RPMI8226 (cell line): ENCODE measurements around the gene MAP3K5.

Experiments used
- DNase-seq: peaks from one replicate; pipeline ENCODE4 v3.0.0-alpha.2; 2015

MAP3K5 gene

DNA sequence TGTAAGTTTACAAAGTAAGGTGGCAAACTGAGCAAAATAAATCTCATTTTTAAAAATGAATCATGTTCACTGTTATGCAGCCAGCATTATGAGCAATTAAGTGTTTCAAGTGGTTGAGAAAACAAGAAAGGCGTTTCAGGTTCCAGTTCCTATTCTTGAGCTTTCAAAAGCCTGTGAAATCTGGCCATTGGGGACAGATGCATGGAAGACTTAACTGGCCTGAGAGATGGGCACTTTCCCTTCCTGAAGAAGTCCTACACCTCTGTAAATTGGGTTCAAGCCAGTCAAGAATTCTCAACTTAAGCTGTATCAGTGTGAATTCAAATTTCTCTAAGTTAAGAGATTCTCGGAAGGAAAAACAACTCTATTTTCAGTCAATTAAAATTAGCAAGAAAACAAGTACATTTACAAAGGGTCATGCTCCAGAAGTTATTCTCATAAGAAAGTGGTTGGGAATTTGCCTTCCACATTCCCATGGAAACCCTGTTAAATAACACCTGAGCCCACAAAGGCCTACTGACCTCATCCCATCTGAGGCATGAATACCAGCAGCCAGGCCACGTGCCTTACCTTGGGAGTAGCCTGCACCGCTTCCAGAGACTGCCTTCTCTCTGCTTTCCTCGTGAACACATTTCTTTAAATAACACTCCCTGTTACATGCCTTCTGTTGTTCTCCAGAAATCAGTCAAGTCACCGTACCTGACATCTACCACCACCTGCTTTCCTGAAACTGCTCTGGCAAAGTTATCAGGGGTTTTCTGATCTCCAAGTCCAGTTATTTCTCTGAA lies 19.4 kb downstream of the MAP3K5 start:
- DNase-seq: peak; percentile 58

DNA sequence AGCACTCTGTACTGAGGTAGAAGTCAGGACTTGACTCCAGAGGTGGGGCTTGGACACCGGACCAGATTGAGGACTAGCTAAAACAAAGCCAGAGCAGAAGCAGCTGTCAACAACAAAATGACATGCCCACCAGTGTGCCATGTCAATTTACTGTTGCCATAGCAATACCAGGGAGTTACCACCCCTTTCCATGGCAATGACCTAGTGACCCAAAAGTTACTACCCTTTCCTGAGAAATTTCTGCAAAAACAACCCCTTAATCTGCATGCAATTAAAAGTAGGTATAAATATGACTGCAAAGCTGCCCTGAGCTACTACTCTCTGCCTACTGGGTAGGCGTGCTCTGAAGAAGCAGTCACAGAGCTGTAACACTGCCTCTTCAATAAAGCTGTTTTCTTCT lies 21.0 kb downstream of the MAP3K5 start:
- no peak for DNase-seq

DNA sequence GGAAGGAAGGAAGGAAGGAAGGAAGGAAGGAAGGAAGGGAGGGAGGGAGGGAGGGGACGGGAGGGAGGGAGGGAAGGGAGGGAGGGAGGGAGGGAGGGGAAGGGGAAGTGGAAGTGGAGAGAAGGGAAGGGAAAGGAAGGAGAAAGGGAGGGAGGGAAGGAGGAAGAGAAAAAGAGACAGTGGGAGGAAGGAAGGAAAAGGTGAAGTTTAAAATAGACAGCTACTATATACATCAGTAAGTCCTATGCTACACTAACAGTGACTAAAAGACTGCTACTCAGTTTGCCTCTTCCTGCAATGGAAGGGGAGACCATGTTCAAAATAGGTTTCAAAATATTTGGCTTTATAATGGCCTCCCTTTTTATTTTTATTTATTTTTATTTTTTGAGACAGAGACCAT lies 22.5 kb downstream of the MAP3K5 start:
- no peak for DNase-seq

DNA sequence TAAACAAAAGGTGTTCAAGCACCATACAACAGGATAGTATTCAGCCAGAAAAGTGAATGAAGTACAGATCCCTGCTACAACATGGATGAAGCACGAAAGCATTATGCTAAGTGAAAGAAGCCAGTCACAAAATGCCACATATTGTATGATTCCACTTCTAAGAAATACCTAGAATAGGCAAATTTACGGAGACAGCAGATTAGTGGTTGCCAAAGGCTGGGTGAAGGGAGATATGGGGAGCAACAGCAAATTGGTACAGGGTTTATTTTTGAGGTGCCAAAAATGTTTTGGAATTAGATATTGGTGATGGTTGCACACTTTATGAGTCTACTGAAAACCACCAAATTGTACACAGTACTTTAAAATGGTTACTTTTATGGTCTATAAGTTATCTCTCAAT lies 23.2 kb downstream of the MAP3K5 start:
- DNase-seq: no peak

DNA sequence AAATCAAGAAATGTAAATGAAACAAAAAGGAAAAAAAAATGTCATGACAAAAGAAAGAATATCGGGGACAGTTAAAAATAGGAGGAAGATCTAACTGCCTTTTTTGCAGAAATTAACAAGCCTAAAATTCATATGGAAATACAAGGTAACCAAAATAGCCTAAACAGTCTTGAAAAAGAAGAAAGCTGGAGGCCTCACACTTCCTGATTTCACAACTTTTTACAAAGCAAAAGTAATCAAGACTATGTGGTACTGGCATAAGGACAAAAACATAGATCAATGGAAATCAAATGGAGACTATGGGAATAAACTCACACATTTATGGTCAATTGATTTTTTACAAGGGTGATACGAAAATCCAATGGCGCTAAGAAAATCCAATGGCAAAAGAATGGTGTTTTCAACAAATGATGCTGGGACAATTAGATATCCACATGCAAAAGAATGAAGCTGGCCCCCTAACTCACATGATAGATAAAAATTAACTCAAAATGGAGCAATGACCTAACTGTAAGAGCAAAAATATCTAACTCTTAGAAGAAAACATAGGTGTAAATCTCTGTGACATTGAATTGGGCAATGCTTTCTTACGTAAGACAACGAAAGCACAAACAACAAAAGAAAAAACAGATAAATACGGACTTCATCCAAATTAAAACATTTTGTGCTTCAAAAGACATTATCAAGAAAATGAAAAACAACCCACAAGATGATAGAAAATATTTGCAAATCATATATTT lies 24.5 kb downstream of the MAP3K5 start:
- DNase-seq: no peak

DNA sequence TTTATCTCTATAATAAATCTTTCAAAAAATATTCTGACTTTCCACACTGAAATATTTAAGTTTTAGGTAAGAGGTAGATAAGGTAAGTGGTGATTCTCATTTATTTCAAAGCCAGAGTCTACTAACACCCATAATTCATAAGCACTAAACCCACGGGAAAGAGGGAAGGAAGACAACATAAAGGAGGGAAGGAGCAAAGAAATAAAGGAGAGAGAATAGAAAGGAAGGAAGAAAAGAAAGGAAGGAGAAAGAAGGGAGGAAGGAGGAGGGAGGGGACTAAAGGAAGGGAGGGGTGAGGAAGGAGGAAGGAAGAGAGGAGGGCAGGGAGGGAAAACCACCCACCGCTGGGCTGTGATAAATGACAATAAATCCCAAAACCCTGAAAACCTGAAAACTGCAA lies 25.2 kb downstream of the MAP3K5 start:
- no peak for DNase-seq

DNA sequence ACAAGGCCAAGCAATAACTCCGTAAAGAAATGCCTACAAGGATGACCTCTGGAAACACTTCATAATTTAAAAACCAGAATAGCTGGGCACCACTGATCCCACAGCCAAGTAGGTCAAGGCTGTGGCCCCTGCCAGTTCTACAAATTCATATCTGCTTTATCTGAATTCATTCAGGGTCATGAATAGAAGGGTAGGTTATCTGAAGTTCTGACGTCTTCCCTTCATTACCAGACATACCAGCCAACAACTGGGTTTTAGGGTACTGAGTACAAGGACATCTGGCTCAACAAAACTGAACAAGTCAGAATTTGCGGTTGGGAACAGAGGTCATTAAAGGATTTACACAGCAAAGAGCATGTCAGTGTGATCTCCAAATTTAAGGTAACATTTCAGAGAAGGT lies 26.0 kb downstream of the MAP3K5 start:
- DNase-seq: no peak

DNA sequence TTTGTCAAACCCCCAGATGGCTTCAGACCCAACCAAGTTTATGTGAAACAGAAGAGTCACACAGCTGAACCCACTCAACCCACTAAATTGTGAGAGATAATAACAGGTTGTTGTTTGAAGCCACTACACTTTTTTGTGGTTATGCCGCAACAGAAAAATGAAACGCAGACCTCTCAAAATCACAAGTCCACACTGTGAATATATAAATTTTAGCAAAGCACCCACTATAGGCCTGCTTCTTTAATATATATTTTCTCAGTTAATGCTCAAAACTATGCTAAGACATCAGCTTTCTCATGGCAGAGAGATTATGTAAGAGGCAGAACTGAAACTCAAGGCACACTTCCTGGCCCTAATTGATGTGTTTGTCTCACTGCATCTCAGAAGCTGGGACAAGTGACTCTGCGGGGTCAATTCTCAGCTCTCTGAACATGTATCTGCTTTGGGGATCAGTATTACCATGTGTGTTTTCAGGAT lies 27.7 kb downstream of the MAP3K5 start:
- DNase-seq: peak; percentile 59

DNA sequence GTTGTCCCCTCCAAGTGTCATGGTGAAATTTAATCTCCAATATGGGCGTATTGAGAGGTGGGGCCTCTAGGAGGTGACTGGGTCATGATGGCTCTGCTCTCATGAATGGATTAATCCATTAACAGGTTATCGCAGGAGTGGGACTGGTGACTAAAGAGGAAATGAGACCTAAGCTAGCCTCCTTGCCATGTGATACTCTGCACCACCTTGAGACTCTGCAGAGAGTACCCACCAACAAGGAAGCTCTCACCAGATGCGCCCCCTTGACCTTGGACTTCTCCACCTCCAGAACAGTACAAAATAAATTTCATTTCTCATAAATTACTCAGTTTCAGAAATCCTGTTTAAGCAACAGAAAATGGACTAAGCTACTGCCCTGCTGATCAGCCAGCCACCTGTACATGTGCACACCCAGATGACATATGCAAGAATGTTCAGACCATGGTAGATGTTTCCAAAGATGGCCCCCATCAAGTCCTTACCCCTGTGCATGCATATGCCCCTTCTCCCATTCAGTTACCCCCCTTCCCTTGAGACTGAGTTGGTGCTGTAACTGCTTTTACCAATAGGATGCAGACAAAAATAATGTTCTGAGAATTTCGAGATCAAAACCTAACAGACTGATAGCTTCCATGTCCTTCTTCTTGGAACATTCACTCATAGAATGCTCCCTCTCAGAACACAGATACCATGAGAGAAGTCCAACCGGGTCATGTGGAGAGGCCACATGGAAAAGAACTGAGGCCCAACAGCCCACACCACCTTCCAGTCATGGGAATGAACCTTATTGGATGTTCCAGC lies 28.4 kb downstream of the MAP3K5 start:
- peak; percentile 67 for DNase-seq

DNA sequence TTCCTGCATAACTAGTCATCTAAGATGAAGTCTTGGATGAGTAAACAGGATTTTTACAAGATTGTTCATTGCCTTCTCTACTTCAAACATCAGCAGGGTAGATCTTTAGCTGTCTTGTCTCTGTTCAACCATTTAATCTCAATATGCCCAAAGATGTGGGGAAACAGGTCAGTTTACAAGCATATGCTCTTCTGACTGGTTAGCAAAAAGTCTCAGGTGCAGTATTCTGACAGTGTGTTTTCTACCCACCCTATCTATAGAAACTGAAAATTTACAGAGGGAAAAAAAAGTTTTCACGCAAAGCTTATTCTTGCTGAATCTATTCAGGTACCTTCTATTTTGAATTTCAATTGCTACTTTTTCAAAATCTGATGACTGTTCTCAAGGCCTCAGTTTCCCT lies 29.0 kb downstream of the MAP3K5 start:
- peak; percentile 21 for DNase-seq

DNA sequence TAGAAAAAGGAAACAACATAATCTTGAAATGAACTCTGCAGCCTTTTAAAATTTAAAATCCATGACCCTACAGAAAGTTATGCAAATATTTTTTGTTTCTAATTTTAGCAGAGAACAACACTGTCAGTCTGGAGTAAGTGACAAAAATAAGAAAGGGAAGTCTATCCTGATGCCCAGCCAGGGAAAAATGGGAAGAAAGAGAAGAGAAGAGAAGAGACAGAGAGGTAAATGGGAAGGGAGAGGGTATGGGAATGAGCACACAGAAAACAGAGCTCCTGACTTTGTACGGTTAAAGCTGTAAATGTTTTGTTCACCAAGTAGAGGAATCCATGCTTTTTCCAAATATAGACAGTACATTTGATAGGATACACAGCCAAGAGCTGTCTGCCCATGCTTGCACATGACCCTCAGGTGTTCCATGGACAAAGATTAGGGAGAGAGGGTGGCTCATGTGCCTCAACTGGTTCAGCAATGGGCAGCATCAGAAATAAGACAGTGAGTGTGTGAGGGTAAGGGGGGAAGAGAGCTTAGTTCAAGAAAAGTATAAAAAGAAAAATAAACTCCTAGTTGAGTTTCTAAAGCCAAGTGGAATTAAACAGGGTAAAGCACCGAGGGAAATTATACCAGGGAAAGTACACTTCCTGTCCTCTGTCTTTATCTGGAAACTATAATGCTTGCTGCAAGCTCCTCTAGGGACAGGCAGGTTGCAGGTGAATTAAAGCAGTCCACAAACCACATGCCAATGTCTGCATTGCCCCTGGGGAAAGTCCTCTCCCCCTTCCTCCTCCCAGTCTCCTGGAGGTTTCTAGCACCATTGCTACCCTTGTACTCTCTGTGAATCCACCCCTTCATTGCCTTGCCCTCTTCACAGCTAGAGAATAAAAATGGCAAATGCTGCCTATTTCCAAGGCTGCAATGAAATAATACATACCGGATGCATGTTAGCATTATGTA lies 30.0 kb downstream of the MAP3K5 start:
- DNase-seq: peak; percentile 21

DNA sequence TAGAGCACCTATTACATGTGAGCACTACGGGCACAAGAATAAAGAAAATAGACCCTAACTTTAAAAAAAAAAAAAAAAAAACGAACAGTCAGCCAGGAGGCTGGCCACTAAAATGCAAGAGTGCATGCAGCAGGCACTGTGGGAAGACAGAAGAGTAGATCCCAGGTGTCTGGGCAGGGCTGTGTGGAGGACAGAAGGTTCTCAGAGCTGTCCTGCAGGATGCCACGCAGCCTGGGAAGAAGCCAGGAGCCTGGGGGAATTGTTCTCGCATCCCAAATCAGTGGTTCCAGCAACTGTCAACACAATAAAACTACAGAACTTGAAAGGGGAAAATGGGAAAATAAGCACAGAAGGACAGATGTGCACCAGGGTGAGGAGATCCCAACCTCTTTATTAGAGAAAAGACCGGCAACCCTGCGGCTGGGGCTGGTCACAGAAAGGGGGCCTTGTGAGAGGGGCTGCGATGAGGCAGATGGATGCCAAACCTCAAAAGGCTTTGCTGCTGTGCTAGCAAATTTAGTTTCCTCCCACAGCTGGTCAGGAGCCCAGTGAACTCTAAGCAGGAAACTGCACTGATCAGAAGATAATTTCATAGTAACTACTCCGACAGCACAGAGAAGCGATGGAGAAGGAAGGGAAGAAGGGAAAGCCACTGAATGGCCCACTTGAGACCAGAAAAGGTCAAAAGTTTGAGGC lies 30.9 kb downstream of the MAP3K5 start:
- peak; percentile 74 for DNase-seq

DNA sequence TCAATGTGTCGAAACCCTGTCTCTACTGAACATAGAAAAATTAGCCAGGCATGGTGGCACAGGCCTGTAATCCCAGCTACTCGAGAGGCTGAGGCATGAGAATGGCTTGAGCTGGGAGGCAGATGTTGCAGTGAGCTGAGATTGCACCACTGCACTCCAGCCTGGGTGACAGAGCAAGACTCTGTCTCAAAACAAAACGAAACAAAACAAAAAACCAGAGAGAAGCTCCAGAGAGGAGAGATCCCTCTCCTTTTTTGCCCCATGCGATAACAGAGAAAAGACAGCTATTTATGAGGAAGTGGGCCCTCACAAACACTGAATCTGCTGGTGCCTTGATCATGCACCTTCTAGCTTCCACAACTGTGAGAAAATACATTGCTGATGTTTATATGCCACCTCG lies 31.5 kb downstream of the MAP3K5 start:
- peak; percentile 46 for DNase-seq

DNA sequence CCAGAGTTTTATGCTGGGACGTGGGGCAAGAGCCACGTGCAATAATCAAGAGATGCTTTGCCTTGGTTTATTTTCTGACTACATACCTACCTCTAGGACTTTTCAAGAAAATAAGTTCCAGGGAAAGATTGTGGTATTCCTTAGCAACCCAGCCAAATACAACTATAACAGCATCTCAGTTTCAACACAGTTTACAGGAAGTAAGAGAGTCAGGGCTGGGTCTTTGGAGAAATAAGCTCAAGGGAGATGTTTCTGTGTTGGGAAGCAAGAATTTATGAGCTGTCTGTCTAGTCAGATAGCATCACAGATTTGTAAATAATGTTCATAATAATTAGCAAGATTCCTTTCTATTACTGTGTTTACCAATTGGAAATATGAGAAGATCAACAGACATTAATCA lies 35.1 kb downstream of the MAP3K5 start:
- DNase-seq: no peak

DNA sequence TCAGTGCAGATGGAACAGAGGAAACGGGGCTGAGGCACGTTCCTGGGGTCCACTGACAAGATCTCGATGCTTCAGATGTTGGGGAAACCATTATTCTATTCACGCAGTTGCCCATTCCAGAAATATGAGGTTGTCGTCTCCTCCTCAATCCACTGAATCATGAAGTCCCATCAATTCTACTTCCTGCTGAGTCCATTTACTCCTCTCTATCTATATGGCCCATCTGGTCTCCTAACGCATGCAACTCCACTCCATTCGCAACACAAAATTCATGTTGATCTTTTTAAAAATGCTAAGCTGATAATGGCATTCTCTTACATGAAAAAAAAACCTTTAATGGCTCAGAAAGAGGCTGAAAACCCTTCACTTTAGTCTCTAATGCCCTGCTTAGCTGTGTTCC lies 37.5 kb downstream of the MAP3K5 start:
- DNase-seq: no peak

DNA sequence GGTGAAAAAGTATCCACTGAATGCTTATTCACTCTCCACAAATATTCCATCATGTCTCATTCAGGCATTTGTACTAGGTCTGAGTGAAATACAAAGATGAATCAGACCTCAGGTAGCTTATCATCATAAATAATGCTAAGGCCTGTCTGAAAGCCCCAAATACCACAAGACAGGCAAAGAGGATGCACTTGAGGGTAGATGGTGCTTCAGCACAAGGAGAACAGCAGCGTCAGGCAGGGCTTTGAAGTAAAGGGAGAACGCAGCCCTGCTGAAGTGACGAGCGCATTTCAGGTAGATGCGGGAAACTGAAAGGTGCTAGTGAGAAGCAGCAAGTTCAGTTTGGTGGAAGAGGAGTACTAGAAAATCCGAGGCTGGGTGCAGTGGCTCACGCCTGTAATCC lies 38.7 kb downstream of the MAP3K5 start:
- no peak for DNase-seq

DNA sequence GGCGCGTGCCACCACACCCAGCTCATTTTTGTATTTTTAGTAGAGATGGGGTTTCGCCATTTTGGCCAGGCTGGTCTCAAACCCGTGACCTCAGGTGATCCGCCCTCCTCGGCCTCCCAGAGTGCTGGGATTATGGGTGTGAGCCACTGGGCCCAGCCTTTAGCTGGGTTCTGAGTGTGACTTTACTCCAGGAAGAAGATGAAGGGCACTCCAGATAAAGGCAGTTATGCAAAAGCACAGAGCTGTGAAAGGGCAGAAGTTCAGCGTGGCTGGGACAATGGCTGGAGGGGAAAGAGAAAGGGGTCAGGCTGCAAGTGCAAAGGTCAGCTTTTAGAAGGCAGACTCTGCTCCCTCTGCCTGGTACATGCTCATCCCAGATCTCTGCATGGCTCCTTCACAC lies 39.7 kb downstream of the MAP3K5 start:
- peak; percentile 20 for DNase-seq

DNA sequence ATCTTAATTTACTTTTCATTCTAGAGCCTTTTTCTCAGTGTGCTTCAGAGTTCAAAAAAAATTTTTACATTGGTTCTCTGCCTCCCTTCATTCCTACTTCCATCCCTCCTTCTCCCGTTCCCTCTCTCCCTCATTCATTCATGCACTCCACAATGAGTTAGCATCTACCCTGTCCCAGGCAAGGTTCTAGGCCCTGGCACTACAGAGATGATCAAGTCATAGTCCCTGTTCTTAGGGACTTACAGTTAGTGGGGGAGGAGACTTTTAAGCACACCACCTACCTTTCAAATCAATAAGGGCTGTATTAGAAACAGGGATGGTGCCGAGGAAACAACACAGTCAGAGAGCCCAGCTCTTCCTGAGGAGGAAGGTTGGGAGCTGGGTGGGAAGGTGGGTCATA lies 40.3 kb downstream of the MAP3K5 start:
- no peak for DNase-seq

DNA sequence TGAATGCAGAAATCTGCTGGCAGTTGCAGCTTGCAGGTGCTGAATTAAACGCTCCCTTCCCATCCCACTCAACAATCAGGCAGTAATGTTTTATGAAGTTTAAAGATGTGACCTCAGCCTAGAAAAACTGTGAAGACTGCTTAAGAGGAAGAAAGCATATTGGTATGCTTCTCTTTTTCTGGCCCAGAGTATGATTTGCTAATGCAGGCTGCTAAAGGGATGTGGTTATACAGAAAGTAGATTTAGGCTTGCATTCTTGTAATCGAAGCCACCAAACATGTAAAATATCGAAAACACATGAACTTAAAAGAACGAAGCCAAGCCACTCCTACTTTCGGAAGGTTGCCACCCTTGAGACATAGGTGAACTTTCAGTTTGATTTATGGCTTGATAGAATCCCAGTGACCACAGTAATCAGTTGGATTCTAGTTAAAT lies 40.7 kb downstream of the MAP3K5 start:
- peak; percentile 74 for DNase-seq

DNA sequence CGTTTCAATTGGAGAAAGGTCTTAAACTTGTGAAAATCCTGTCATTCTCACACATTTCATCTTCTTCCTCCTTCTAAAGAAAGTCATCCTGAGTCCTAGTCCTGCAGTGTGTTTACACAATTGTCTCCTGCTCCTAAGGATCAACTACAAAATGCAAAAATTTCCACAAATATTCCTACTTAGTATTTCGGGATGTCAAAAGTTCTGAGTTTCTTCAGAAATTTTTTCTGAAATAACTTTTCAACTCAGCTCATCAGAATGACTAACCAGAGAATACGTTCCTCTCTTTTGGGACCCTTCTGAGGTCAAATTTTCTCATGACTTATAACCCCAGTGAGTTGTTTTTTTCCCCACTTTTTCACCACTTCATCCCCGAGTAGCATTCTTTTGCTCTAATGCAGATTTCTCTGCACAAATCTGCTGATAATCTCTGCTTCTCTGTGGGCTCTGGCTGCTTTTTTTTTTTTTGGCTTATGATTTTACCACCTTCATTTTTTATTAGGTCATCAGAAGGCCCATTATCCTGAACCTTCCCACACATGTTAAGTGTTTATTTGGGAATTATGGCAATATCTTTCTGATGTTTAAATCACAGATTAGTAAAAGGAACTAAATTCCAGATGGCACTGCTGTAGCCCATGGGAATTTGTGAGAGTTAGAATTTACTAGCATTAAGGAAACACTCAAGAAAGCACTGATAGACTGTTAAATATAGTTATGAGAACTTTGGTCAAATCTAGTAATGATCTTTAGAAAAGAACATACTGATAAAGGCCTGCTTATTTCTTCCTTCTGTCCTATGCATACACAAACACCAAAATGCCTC lies 41.4 kb downstream of the MAP3K5 start:
- DNase-seq: no peak
